NB4 (cell line): ENCODE data around the gene KCNG3.

ENCODE experiments used
- DNase-seq: peaks from one replicate; pipeline ENCODE4 v3.0.0; 2010; ENCODE audit warnings: low read depth
- H3K4me3 ChIP-seq: one replicate; pipeline ENCODE4 v1.5.1; 2011; ENCODE audit warnings: mild to moderate bottlenecking, low read depth, low read length, moderate library complexity
- CTCF ChIP-seq: IDR thresholded peaks from one replicate; pipeline ENCODE4 v1.5.1; 2012; ENCODE audit warnings: low read depth, low read length
- MAX ChIP-seq: IDR thresholded peaks from 2 replicates; pipeline ENCODE4 v1.6.1; 2011; ENCODE audit warnings: low read depth, low read length
- MYC ChIP-seq: IDR thresholded peaks from 2 replicates; pipeline ENCODE4 v1.6.1; 2011; ENCODE audit warnings: low read depth, low read length
- POLR2A ChIP-seq: IDR thresholded peaks from 2 replicates; pipeline ENCODE4 v1.6.1; 2011; ENCODE audit warnings: mild to moderate bottlenecking; ENCODE audit not compliant: insufficient read length; ENCODE audit errors: extremely low read depth

Gene KCNG3

GRCh38 chr2:42435628-42436027, 58.2 kb downstream of the KCNG3 start:
- no peak for DNase-seq
- TF ChIP-seq MAX (no peak), MYC (no peak), CTCF (no peak), POLR2A (no peak)
- no peak overlapping the region for H3K4me3 ChIP-seq

- no peak for DNase-seq
- TF ChIP-seq CTCF, result no peak
- no peak for TF ChIP-seq MYC
- no peak for TF ChIP-seq POLR2A
- no peak for TF ChIP-seq MAX
Measured at GRCh38 chr2:42430188-42430587, 63.6 kb downstream of the KCNG3 start.

GRCh38 chr2:42429352-42429751, 64.4 kb downstream of the KCNG3 start:
- TF ChIP-seq MAX (no peak), MYC (no peak), POLR2A (no peak), CTCF (no peak)
- no peak for DNase-seq
- H3K4me3 ChIP-seq, result no peak overlapping the region

More at GRCh38 chr2:42430188-42430587, 63.6 kb downstream of the KCNG3 start:
- H3K4me3 ChIP-seq, result no peak overlapping the region

- peak; percentile 36 for DNase-seq
- H3K4me3 ChIP-seq, result no peak overlapping the region
- no peak for TF ChIP-seq POLR2A
- no peak for TF ChIP-seq CTCF
- TF ChIP-seq MAX, result no peak
- TF ChIP-seq MYC, result no peak
Measured at GRCh38 chr2:42425697-42426096, 68.1 kb downstream of the KCNG3 start.

- no peak for DNase-seq
- TF ChIP-seq CTCF (no peak), POLR2A (no peak), MAX (no peak), MYC (no peak)
- no peak overlapping the region for H3K4me3 ChIP-seq
Measured at GRCh38 chr2:42424033-42424432, 69.7 kb downstream of the KCNG3 start.

- no peak for TF ChIP-seq MAX
- no peak for TF ChIP-seq CTCF
- no peak for TF ChIP-seq POLR2A
- TF ChIP-seq MYC, result no peak
- DNase-seq, result peak; percentile 27
- no peak overlapping the region for H3K4me3 ChIP-seq
Measured at GRCh38 chr2:42421601-42422239, 72.1 kb downstream of the KCNG3 start.
